HUES6 (cell line): ENCODE measurements around the gene CDK14.

Source experiments
- H3K27ac ChIP-seq: 2 replicates; pipeline ENCODE4 v1.7.0; 2013; ENCODE audit warnings: low read depth, mild to moderate bottlenecking, low read length, inconsistent platforms
- H3K27me3 ChIP-seq: 2 replicates; pipeline ENCODE4 v1.6.1; 2013; ENCODE audit warnings: low read length; ENCODE audit not compliant: control insufficient read depth, insufficient read depth
- H3K36me3 ChIP-seq: 2 replicates; pipeline ENCODE4 v1.6.1; 2013; ENCODE audit warnings: low read length; ENCODE audit not compliant: control insufficient read depth, insufficient read depth
- H3K4me1 ChIP-seq: 2 replicates; pipeline ENCODE4 v1.6.1; 2013; ENCODE audit warnings: low read length; ENCODE audit not compliant: control insufficient read depth, insufficient read depth
- H3K4me3 ChIP-seq: 2 replicates; pipeline ENCODE4 v1.5.1; 2013; ENCODE audit warnings: low read depth, low read length
- H3K9ac ChIP-seq: one replicate; pipeline ENCODE4 v1.6.1; 2013; ENCODE audit warnings: mild to moderate bottlenecking, low read length
- H3K9me3 ChIP-seq: 2 replicates; pipeline ENCODE4 v1.6.1; 2013; ENCODE audit warnings: low read depth, low read length; ENCODE audit not compliant: control insufficient read depth, insufficient read depth

Gene CDK14

DNA sequence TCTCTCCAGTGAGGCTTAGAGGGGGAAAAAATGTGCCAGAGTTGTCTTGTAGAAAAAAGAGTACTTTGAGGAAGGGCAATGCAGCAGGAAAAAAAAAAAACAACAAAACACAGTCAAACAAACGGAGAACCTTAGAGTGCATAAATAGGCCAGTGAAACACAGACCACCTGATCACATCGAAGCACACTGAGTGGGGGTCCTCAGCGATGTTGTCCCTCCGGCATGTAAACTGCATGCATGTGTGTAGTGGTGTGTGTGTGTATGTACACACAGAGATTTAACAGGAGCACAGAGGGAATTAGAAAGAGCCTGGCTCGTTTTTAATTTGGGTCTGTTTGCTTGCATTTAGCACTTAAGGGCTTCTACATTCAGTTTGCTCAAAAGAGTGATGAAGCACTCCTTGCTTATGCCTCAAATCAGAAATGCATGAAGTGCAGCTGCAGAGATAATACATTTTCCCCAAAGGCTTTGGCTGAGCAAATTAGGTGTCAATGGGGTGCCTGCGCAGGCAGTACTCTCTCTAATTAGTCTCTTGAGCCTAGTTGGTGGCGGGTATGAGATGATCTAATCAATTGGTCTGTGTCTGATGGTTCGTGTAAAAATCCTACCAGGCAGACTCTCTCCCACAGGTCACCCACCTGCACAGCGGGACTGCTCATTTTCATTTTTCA, 605.5 kb downstream of the CDK14 start:
- no peaks in the 10 kb centered on the region for H3K4me1 ChIP-seq
- no peaks in the 10 kb centered on the region for H3K9me3 ChIP-seq
- H3K9ac ChIP-seq = no peak overlapping the region
- no peaks in the 10 kb centered on the region for H3K27me3 ChIP-seq
- no peak overlapping the region for H3K27ac ChIP-seq
- H3K36me3 ChIP-seq = no peaks in the 10 kb centered on the region
- no peak overlapping the region for H3K4me3 ChIP-seq

DNA sequence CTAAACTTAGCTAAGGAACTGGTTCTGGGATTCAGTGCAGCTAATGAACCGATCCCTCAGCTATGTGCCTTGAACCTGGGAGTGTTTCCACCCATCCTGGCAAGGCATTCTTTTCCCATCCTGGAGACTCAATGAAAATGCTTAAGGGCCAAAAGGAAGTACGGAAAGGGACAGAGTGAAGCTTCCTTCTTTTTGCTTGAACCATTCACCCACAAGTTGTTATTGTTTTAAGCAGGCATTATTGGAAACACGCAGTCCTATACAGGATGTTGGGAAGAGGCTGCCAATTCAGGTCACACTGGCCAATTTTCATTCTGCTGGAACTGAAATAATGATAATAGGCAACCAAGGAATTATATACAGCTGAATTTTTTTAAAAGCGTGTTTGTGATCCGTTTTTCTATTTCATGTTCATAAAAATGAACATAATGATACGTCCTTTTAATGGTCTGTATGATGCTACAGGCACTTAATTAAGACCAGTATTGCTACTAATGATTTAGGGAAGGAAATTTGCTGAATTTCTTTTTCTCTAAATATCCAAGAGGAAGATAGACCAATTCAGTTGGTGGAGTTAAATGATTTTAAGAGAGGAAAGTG, 610.3 kb downstream of the CDK14 start:
- H3K36me3 ChIP-seq = no peaks in the 10 kb centered on the region
- H3K27ac ChIP-seq = no peak overlapping the region
- H3K4me1 ChIP-seq = no peaks in the 10 kb centered on the region
- no peaks in the 10 kb centered on the region for H3K27me3 ChIP-seq
- no peak overlapping the region for H3K9ac ChIP-seq
- H3K9me3 ChIP-seq = no peaks in the 10 kb centered on the region
- no peak overlapping the region for H3K4me3 ChIP-seq

DNA sequence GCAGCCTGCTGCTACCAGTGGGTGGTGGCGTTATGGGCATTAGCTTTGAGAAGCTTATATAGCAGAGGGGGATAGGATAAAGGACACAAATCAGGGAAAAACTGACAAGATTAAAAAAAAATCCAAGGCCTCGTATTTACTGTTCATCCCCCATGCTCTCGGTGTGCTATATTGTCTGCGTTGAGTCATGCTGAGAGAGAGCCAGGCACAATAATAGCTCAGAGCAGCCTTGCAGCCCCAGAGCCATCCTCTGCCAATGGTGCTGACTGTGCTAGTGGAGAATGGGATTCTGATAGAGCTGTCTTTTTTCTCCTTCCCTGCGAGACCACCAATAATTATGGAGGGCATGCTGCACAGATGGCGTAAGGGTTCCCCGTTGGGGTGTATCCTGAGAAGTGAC, 616.5 kb downstream of the CDK14 start:
- H3K4me3 ChIP-seq = no peak overlapping the region
- H3K9me3 ChIP-seq = no peaks in the 10 kb centered on the region

DNA sequence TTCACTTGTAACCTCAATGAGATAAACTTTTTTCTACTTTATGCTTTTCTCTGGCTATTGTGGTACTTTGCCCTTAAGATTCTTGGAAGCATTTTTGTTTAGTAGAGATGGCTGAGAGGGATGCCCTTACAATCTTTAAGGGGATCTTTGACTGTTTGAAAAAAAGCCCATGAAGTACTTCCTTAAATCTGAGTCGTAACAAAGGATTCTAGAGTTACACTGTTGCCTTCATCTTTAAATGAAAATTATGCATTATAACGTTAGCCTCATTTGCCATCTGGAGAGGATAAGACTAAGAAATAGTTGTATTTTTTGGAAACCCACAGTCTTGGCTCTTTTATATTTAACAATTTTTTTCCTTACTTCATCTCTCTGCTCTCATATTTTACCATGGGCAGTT, 630.3 kb downstream of the CDK14 start:
- H3K27me3 ChIP-seq = no peaks in the 10 kb centered on the region
- no peaks in the 10 kb centered on the region; the same call in 1 of the 2 replicates for H3K4me1 ChIP-seq
- H3K36me3 ChIP-seq = no peaks in the 10 kb centered on the region
- no peak overlapping the region for H3K9ac ChIP-seq
- H3K27ac ChIP-seq = no peak overlapping the region
- H3K4me3 ChIP-seq = no peak overlapping the region
- H3K9me3 ChIP-seq = peaks cover 5% of the 10 kb centered on the region; the same call in 1 of the 2 replicates

More for the DNA sequence above, 616.5 kb downstream of the CDK14 start:
- H3K27me3 ChIP-seq = no peaks in the 10 kb centered on the region
- H3K4me1 ChIP-seq = no peaks in the 10 kb centered on the region
- no peak overlapping the region for H3K9ac ChIP-seq
- H3K36me3 ChIP-seq = no peaks in the 10 kb centered on the region
- no peak overlapping the region for H3K27ac ChIP-seq

DNA sequence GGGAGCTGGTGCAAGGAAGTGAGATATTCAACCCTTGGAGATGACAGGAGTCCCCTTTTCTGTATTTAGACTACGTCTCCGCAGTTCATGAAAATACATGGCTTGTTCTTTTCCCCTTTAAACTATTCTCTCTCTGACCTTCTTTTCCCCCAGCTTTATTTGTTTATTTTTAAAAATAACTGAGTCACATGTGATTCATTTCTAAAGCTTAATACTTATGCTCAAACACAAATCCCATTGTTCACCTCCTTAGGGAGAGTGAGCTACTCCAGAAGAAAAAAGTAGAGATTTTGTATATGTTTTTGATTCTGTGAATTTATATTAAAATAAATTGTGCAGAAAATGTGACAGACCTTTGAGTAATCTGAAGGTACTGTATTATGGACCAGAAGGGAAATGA, 632.2 kb downstream of the CDK14 start:
- Histone ChIP-seq H3K27me3 (no peaks in the 10 kb centered on the region), H3K27ac (no peak overlapping the region), H3K9me3 (peaks cover 5% of the 10 kb centered on the region; the same call in 1 of the 2 replicates), H3K4me1 (no peaks in the 10 kb centered on the region; the same call in 1 of the 2 replicates), H3K4me3 (no peak overlapping the region), H3K9ac (no peak overlapping the region), H3K36me3 (no peaks in the 10 kb centered on the region)

DNA sequence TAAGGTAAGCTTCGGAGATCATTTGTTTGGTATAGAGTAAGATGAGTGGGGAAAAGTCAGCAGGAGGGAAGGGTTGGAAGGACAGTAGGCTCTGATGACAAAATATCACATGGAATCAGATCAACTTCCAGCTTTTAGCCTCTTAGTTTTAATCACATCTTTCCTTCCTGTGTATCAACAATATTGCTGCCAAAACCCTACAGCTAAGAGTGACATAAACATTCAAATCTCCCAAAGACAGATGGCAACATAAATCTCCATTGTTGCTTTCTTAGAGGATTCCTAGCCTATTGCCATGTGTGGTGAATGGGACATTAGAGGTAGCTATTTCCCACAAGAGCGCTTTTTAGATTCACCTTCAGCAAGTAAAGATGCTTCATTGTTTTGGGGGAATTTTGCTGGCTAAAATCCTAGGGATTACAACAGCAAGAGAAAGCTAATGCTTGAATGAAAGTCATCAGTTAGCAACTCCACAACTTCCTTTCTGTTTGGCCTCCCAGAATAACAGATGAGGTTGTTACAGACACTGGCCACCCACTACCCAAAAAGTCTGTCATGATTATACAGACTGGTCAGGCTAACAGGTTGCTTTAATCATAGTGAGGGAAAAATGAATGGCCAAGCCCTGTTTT, 632.9 kb downstream of the CDK14 start:
- H3K9ac ChIP-seq = no peak overlapping the region
- H3K4me3 ChIP-seq = no peak overlapping the region
- H3K27ac ChIP-seq = no peak overlapping the region
- no peaks in the 10 kb centered on the region for H3K36me3 ChIP-seq
- H3K27me3 ChIP-seq = no peaks in the 10 kb centered on the region
- no peaks in the 10 kb centered on the region; the same call in 1 of the 2 replicates for H3K4me1 ChIP-seq
- peaks cover 5% of the 10 kb centered on the region; the same call in 1 of the 2 replicates for H3K9me3 ChIP-seq

DNA sequence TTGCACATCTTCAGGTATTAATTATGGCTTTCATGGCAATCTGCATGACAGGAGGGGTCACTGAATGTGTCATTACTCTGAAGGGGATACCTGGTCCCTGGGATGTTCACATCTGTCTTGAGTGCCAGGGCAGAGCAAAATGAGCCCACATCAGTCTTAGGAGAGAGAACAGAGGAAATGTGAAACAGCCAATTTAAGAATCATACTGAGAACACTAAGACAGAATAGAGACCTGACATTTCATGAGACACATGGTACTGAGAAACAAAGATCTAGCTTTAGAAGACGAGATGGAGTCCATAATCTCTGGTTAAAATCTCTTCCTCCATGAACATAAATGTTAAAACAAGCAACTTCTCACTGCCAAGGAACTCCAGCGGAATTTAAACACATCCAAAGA, 634.0 kb downstream of the CDK14 start:
- H3K36me3 ChIP-seq = no peaks in the 10 kb centered on the region
- no peak overlapping the region for H3K4me3 ChIP-seq
- no peak overlapping the region for H3K9ac ChIP-seq
- H3K27me3 ChIP-seq = no peaks in the 10 kb centered on the region
- no peaks in the 10 kb centered on the region; the same call in 1 of the 2 replicates for H3K4me1 ChIP-seq
- H3K9me3 ChIP-seq = peaks cover 4% of the 10 kb centered on the region; the same call in 1 of the 2 replicates
- no peak overlapping the region for H3K27ac ChIP-seq

DNA sequence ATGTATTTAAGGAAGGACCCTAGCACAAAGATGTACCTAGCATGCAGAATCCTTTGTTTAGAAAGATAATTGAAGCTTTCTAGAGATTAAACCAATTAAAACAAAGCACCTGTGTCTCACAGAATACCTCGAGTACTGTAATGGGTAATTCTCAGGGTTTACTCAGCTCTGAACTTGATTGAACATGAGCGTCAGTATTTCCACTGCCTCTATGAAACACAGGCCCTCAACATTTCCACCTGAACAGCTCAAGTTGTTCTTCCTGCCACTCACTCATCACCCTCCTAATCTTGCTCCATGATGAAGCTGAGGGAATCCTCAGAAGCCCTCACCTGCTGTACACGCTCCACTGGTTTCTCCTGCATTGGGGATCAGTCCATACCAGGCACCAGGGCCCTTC, 634.4 kb downstream of the CDK14 start:
- no peaks in the 10 kb centered on the region; the same call in 1 of the 2 replicates for H3K4me1 ChIP-seq
- H3K27me3 ChIP-seq = no peaks in the 10 kb centered on the region
- H3K4me3 ChIP-seq = no peak overlapping the region
- H3K36me3 ChIP-seq = no peaks in the 10 kb centered on the region
- H3K9me3 ChIP-seq = no peaks in the 10 kb centered on the region
- H3K27ac ChIP-seq = no peak overlapping the region
- no peak overlapping the region for H3K9ac ChIP-seq

DNA sequence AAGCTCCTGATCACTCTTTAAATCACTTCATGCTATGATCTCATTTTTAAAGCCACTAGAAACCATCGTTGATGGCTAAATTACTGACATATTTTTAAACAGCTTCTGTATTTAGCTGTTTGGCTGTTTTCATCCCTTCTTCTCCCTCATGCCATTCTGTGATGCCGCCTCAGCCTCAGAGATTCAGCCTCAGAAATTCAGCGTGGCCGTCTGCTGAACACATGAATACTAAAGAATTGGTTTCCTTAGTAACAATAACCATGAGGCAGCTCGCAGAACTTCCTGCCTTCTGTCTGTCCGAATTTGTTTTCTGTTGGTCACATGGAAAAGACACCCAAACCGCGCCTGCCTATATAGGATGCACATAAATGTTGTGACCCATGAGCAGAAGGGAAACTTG, 637.1 kb downstream of the CDK14 start:
- Histone ChIP-seq H3K4me1 (no peaks in the 10 kb centered on the region; the same call in 1 of the 2 replicates), H3K27me3 (no peaks in the 10 kb centered on the region), H3K36me3 (no peaks in the 10 kb centered on the region), H3K27ac (no peak overlapping the region), H3K4me3 (no peak overlapping the region), H3K9me3 (no peaks in the 10 kb centered on the region), H3K9ac (no peak overlapping the region)

DNA sequence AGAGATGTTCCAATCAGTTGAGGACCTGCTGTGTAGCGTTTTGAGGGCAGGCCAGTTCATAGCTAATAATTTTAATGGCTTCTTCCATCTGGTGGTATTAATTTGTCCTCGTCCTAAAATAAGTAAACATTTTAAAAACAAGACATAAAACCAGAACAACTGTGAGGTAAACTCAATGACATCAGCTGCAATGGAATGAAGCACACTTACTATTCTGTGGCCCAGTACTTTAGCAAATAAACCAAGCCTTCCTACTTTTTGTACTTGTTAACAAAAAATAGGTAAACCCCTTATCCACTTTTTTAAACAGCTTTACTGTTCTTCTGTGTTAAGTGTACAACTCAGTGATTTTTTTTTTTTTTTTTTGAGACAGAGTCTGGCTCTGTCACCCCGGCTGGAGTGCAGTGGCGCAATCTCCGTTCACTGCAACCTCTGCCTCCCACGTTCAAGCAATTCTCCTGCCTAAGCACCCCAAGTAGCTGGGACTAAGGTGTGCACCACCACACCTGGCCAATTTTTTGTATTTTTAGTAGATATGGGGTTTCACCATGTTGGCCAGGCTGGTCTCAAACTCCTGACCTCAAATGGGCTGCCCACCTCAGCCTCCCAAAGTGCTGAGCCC, 639.2 kb downstream of the CDK14 start:
- Histone ChIP-seq H3K9ac (no peak overlapping the region), H3K27ac (no peak overlapping the region), H3K9me3 (no peaks in the 10 kb centered on the region), H3K4me1 (no peaks in the 10 kb centered on the region; the same call in 1 of the 2 replicates), H3K27me3 (no peaks in the 10 kb centered on the region), H3K4me3 (no peak overlapping the region), H3K36me3 (no peaks in the 10 kb centered on the region)

DNA sequence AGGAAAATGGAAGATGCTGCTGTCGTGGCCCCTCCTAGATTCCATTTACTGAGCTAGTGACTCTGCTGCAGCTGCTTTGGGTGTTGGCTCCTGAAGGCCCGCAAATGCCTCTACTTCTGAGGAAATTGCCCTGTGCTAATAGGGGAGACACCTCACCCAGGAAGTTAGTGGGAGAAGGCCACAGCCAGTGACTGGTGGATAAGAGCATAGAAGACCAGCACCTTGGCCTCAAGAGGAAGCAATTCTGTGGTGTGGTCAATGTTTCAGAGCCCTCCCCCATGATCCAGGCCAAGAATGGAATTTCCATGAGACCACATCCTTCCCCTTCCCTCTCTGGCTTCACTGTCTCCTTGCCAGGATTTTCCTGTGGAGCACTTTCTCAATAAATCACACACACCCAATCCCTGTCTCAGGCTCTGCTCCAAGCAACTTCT, 643.1 kb downstream of the CDK14 start:
- Histone ChIP-seq H3K36me3 (no peaks in the 10 kb centered on the region), H3K9ac (no peak overlapping the region), H3K4me3 (no peak overlapping the region), H3K4me1 (no peaks in the 10 kb centered on the region; the same call in 1 of the 2 replicates), H3K9me3 (no peaks in the 10 kb centered on the region), H3K27ac (no peak overlapping the region), H3K27me3 (no peaks in the 10 kb centered on the region)
